ENCODE results near the gene IL1R2. TPM values are rescaled to one million over a fixed set of nuclear protein-coding genes. Genes with fewer than 3 reads are reported as not detected.

IL1R2 gene
- total and polyA plus RNA-seq, 9 of the 15 experiments (the other 6 are each of a cell fraction or from before 2014, with no cell fraction given) = 0.13 TPM; not detected in 8

GRCh38 chr2:101981504-101981903 is 10.3 kb upstream of the IL1R2 start:
- Histone ChIP-seq H3K27me3 (ENCODE audit: control insufficient read depth in 2 of 2, insufficient read depth in 2 of 2, low read length in 2 of 2) (peaks cover 27 to 80% of the 10 kb centered on the region in 2 experiments; a peak in 4 of 5 replicates), H4K20me1 (replicated peaks; ENCODE audit: control insufficient read depth, insufficient read depth, low read length) (no peaks in the 10 kb centered on the region), H3K4me1 (replicated peaks in 1 of 2; ENCODE audit: control insufficient read depth in 2 of 2, insufficient read depth in 2 of 2, low read length in 2 of 2) (0 out of 5 replicates have a peak, but pooled peaks cover 0 to 3% of the 10 kb centered on the region in 2 experiments), H2AFZ (ENCODE audit: low read depth, low read length) (no peak overlapping the region), H3K27ac (ENCODE audit: extremely low read depth, low read depth, low read length) (no peak overlapping the region), H3K79me2 (ENCODE audit: control insufficient read depth, insufficient read depth, low read length) (no peaks in the 10 kb centered on the region), H3K4me2 (ENCODE audit: insufficient read depth, low read length) (no peak overlapping the region), H3K9me1 (ENCODE audit: control insufficient read depth, insufficient read depth, low read length) (no peaks in the 10 kb centered on the region), H3K9ac (ENCODE audit: insufficient read depth in 1 of 2, low read depth in 2 of 2, low read length in 2 of 2) (no peak overlapping the region), H3K4me3 (no peak overlapping the region), H3K36me3 (ENCODE audit: control insufficient read depth, insufficient read depth, low read length) (no peaks in the 10 kb centered on the region), H3K9me3 (replicated peaks; ENCODE audit: control insufficient read depth, insufficient read depth, low read depth, low read length) (no peaks in the 10 kb centered on the region)
- TF ChIP-seq, protein P1, sequence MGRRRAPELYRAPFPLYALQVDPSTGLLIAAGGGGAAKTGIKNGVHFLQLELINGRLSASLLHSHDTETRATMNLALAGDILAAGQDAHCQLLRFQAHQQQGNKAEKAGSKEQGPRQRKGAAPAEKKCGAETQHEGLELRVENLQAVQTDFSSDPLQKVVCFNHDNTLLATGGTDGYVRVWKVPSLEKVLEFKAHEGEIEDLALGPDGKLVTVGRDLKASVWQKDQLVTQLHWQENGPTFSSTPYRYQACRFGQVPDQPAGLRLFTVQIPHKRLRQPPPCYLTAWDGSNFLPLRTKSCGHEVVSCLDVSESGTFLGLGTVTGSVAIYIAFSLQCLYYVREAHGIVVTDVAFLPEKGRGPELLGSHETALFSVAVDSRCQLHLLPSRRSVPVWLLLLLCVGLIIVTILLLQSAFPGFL (CRISPR knock-in tag; IDR thresholded peaks at IDR 0.05) = no peak
- TF ChIP-seq KLF16 (IDR thresholded peaks at IDR 0.05) (no peak), SIN3B (IDR thresholded peaks at IDR 0.05; ENCODE audit: low read depth) (no peak), STAG1 (CRISPR knock-in tag; IDR thresholded peaks at IDR 0.05; ENCODE audit: borderline replicate concordance) (no peak), MLLT1 (IDR thresholded peaks at IDR 0.05) (no peak), SRSF9 (IDR thresholded peaks at IDR 0.05; ENCODE audit: borderline replicate concordance, low read depth, low read length) (no peak), HOXB6 (CRISPR knock-in tag; IDR thresholded peaks at IDR 0.05; ENCODE audit: borderline replicate concordance) (no peak)
- in situ Hi-C loops (cut with MboI) (no loop called here), intact Hi-C loops (cut with micrococcal nuclease) (loop anchor here (10.0 kb wide), 2 partner anchors 457 to 567 kb away; no protein-coding TSS in a partner anchor)
- DNase-seq (ENCODE audit: extremely low read depth in 1 of 4, low spot score in 3 of 4) (no peak), FAIRE-seq (no peak), ATAC-seq (no peak)
- BruUV-seq (replicated peaks) = no TSS peak
- ChIA-PET POLR2A (interaction anchor here (0.5 kb wide), 1 partner anchor 221 kb away, joined by 4 read pairs; no protein-coding TSS in a partner anchor), CTCF (ENCODE audit: low intra/inter-chr PET ratio) (interaction anchor here (0.7 kb wide), 1 partner anchor 255 kb away, joined by 3 read pairs; no protein-coding TSS in a partner anchor)
- 2% methylated on average over 4 of the region's 4 CpGs for WGBS (ENCODE audit: insufficient coverage, low coverage, missing lambda C conversion rate)

Measured in K562 (cell line).